CD4-positive, alpha-beta T cell (primary cell): ENCODE data around the gene S100A6. TPM values are rescaled to one million over a fixed set of nuclear protein-coding genes. Genes with fewer than 3 reads are reported as not detected.

Source experiments
- ATAC-seq: fragments of 200-7000 bp; cut with Tn5 transposase; one replicate; pipeline ENCODE4 v1.10.0; 2022; ENCODE audit warnings: mild to moderate bottlenecking; ENCODE audit not compliant: poor library complexity
- CTCF ChIA-PET: fragments of 350-600 bp; sonication (Branson Sonifier 250); formaldehyde crosslinking; loops from one replicate; lab custom pipeline; 2021; ENCODE audit warnings: antibody characterized with exemption, inconsistent platforms; lab: Charles Lee
- POLR2A ChIA-PET: fragments of 350-600 bp; sonication (Branson Sonifier 250); formaldehyde crosslinking; loops from one replicate; lab custom pipeline; 2021; ENCODE audit warnings: antibody characterized with exemption, inconsistent platforms; lab: Charles Lee
- DNase-seq, 14 experiments: peaks; one replicate each; pipeline ENCODE4 v3.0.0-alpha.2; 2013 to 2020; ENCODE audit warnings: mixed read lengths in 2 of 14
- H3K27ac ChIP-seq, 2 donors: one replicate each; pipeline versions ENCODE4 v1.5.1 to v1.7.0; 2013; ENCODE audit warnings: low read length in 2 of 2, low read depth in 1 of 2, mild to moderate bottlenecking in 1 of 2
- H3K27me3 ChIP-seq, 2 experiments: 1 replicate in 1 of 2; 2 replicates in 1 of 2; pipeline versions ENCODE4 v1.6.1 to v1.7.0; 2013; ENCODE audit warnings: low read length in 2 of 2, control low read depth in 1 of 2, mild to moderate bottlenecking in 1 of 2, moderate library complexity in 1 of 2; ENCODE audit not compliant: insufficient read depth in 2 of 2, control insufficient read depth in 1 of 2
- H3K36me3 ChIP-seq: one replicate; pipeline ENCODE4 v1.6.1; 2013; ENCODE audit warnings: low read length, control low read depth; ENCODE audit not compliant: insufficient read depth
- H3K4me1 ChIP-seq: one replicate; pipeline ENCODE4 v1.6.1; 2013; ENCODE audit warnings: low read length, control low read depth; ENCODE audit not compliant: insufficient read depth
- H3K4me3 ChIP-seq: one replicate; pipeline ENCODE4 v1.5.1; 2013; ENCODE audit warnings: mild to moderate bottlenecking, low read length, moderate library complexity
- H3K9me3 ChIP-seq, 2 experiments: 1 replicate in 1 of 2; 2 replicates in 1 of 2; pipeline versions ENCODE4 v1.6.1 to v1.7.0; 2013; ENCODE audit warnings: low read length in 2 of 2, mild to moderate bottlenecking in 2 of 2, control low read depth in 1 of 2, moderate library complexity in 1 of 2; ENCODE audit not compliant: control insufficient read depth in 1 of 2, insufficient read depth in 1 of 2
- H3K27ac Mint-ChIP-seq: one replicate; pipeline ENCODE4 v1.8.0; 2020; ENCODE audit warnings: mixed read lengths
- H3K27me3 Mint-ChIP-seq: one replicate; pipeline ENCODE4 v1.8.0; 2021; ENCODE audit warnings: mixed read lengths
- H3K36me3 Mint-ChIP-seq: one replicate; pipeline ENCODE4 v1.8.0; 2021; ENCODE audit warnings: low read depth, mixed read lengths
- H3K4me1 Mint-ChIP-seq: one replicate; pipeline ENCODE4 v1.8.0; 2021; ENCODE audit warnings: low read depth, mixed read lengths
- H3K4me3 Mint-ChIP-seq: one replicate; pipeline ENCODE4 v1.8.0; 2020; ENCODE audit warnings: mild to moderate bottlenecking, mixed read lengths
- H3K9me3 Mint-ChIP-seq: one replicate; pipeline ENCODE4 v1.8.0; 2020; ENCODE audit warnings: mixed read lengths
- intact Hi-C, 2 experiments: fragments of 100-400 bp; cut with DNase I in 1 of 2; cut with micrococcal nuclease in 1 of 2; formaldehyde crosslinking; loops; one replicate each; pipeline versions ENCODE4 v1.15.1 to v1.9.0; 2023 to 2025; cut with DNase I, micrococcal nuclease
- total RNA-seq, 174 experiments: library from RNA in 2 of 174; stranded (reverse) in 2 of 174; gene quantifications; one replicate each; pipeline ENCODE4 v1.2.3 and lab custom pipeline; 2021 to 2026
- TF ChIP-seq, protein P1 (sequence below): fragments of 200-600 bp; IDR thresholded peaks from one replicate; pipeline ENCODE4 v1.8.0; 2022; ENCODE audit warnings: antibody characterized with exemption, mild to moderate bottlenecking

The S100A6 gene
- total RNA-seq, 2 experiments from 2014 or later: 172 to 175 TPM

DNA sequence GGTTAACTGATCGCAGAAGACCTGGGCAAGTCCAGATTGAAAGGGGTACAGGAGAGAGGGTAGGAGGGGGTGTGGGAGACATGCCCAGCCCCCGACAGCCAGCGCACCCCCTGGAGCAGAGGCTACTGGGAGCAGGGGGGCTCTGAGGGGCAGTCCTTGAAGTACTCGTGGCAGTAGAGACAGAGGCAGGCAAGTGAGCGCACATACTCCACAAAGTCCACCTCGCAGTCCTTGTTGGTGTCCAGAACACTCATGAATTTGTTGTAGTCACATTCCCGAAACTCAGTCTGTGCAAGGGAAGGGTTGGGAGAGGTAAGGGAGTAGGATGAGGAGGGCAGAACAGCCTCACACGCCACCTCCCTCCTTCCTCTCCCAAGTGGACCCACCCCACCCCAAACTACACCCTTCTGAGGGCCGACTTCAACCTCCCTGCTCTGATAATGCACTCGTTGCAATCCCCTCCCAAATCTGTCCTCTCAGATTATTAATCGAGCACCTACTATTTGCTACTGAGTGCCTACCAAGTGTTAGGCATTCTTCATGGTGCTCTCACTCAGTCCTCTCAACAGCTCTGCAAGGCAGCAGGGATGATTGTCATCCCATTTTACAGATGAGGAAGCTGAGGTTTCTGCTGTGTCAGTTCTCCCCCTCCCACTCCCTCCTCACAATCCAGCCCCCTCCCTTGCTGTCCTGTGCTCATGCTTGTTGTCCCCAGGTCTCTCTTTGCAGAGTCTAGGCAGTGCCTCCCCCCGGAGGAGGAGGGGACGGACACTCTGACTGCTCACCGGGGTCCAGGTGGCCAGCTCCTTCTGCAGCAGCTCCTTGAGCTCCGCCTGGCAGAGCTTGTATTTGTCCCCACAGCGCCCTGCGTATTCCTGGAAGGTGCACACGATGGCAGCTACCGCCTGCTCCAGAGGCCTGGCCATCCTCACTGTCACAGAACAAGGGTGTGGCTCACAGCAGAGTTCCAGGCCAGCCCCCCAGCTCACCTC lies 12.1 kb upstream of the S100A6 start:
- no peak overlapping the region for H3K27ac ChIP-seq
- peaks cover 20% of the 10 kb centered on the region for H3K36me3 ChIP-seq
- Mint-ChIP-seq H3K4me3 (peak overlapping the region; percentile 62), H3K36me3 (peaks cover 28% of the 10 kb centered on the region), H3K9me3 (no peaks in the 10 kb centered on the region), H3K4me1 (peaks cover 47% of the 10 kb centered on the region), H3K27ac (peak overlapping the region; percentile 98), H3K27me3 (no peaks in the 10 kb centered on the region)
- DNase-seq (no peak), ATAC-seq (no peak)
- H3K9me3 ChIP-seq: no peaks in the 10 kb centered on the region
- H3K4me1 ChIP-seq: peaks cover 62% of the 10 kb centered on the region
- ChIA-PET CTCF (interaction anchor here (0.6 to 1.4 kb wide), 2 partner anchors 15 to 21 kb away, joined by 3 to 5 read pairs; no protein-coding TSS in a partner anchor), POLR2A (interaction anchor here (0.7 to 1.2 kb wide), 2 partner anchors 14 to 16 kb away, joined by 3 read pairs; no protein-coding TSS in a partner anchor)
- TF ChIP-seq, protein P1, sequence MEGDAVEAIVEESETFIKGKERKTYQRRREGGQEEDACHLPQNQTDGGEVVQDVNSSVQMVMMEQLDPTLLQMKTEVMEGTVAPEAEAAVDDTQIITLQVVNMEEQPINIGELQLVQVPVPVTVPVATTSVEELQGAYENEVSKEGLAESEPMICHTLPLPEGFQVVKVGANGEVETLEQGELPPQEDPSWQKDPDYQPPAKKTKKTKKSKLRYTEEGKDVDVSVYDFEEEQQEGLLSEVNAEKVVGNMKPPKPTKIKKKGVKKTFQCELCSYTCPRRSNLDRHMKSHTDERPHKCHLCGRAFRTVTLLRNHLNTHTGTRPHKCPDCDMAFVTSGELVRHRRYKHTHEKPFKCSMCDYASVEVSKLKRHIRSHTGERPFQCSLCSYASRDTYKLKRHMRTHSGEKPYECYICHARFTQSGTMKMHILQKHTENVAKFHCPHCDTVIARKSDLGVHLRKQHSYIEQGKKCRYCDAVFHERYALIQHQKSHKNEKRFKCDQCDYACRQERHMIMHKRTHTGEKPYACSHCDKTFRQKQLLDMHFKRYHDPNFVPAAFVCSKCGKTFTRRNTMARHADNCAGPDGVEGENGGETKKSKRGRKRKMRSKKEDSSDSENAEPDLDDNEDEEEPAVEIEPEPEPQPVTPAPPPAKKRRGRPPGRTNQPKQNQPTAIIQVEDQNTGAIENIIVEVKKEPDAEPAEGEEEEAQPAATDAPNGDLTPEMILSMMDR: no peak
- intact Hi-C loops: loop anchor here in 1 of 2 experiments (2.0 to 5.0 kb wide), 2 partner anchors 19 to 84 kb away; partner anchors contain the start of gene CHTOP
- no peak overlapping the region for H3K4me3 ChIP-seq
- H3K27me3 ChIP-seq: no peaks in the 10 kb centered on the region

DNA sequence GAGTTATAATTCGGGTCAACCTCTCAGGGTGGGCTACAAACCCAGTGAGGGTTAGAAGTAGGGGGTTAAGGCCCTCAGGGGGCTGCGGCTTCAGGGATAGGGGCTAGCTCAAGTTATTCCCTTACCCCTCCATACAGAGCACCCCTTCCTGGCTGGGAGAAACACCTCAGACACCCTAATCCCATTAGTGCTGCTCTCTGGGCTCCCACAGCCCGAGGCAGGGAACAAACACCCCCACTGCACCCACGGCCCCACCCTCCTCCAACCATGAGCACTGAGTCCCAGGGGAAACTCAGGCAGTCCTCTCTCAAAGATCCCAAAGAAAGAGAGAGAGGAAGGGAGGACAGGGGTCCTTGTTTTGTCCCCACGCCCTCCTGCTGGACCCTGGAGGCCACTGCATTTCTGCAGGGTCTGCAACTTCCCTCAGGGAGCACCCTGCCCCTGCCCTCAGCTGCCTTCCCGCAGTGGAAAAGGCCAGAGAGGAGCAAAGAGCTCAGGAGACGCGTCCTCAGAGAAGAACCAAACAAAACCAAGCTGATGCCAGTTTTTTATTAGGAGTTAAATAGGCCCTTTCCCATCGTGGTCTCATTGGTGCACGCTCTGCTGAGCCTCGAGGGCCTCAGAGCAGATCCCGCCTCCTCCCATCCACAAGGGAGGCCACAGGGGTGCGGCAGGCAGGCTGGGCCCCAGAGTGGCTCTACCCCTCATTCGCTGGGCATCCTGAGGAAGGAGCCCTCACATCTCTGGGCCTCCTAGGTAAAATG lies 11.2 kb upstream of the S100A6 start:
- H3K27me3 ChIP-seq: no peaks in the 10 kb centered on the region
- H3K36me3 ChIP-seq: peaks cover 26% of the 10 kb centered on the region
- Mint-ChIP-seq H3K27me3 (no peaks in the 10 kb centered on the region), H3K9me3 (no peaks in the 10 kb centered on the region), H3K36me3 (peaks cover 34% of the 10 kb centered on the region), H3K4me3 (peak overlapping the region; percentile 88), H3K4me1 (peaks cover 56% of the 10 kb centered on the region), H3K27ac (peak overlapping the region; percentile 98)
- no peak for DNase-seq
- H3K4me3 ChIP-seq: no peak overlapping the region
- CTCF ChIA-PET: interaction anchor here (1.4 to 6.4 kb wide), 2 partner anchors 13 to 22 kb away, joined by 3 to 55 read pairs; partner anchors contain the start of gene S100A6
- TF ChIP-seq, protein P1: no peak
- no peaks in the 10 kb centered on the region for H3K9me3 ChIP-seq
- POLR2A ChIA-PET: interaction anchor here (2.4 to 4.4 kb wide), 3 partner anchors 13 to 87 kb away, joined by 14 to 246 read pairs (median 40); partner anchors contain the start of genes CHTOP and S100A6
- peaks cover 71% of the 10 kb centered on the region for H3K4me1 ChIP-seq
- intact Hi-C loops: loop anchor here in 1 of 2 experiments (2.0 to 5.0 kb wide), 2 partner anchors 20 to 85 kb away; partner anchors contain the start of gene CHTOP
- peak overlapping the region; percentile 83 to 85 for H3K27ac ChIP-seq
- no peak for ATAC-seq

DNA sequence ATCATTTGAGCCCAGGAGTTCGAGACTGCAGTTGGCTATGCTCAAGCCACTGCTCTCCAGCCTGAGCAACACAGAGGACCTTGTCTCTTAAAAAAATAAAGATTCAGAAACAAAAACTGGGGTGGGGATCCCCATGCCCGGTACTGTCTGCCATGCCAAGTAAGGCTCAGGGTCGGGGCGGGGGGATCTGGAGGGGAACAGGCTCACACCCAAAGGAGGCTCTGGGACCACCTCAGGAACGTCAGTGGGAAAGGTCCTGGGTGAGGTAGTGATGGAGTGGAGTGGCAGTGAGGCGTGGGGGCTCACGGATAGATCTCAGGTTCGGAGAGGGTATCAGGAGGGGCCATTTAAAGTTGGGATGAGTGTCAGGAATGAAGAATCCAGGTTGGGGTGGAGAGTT lies 10.6 kb upstream of the S100A6 start:
- H3K9me3 Mint-ChIP-seq: no peaks in the 10 kb centered on the region
- intact Hi-C loops: loop anchor here in 1 of 2 experiments (2.0 to 5.0 kb wide), 2 partner anchors 20 to 86 kb away; partner anchors contain the start of gene CHTOP
- DNase-seq: no peak
- peaks cover 62% of the 10 kb centered on the region for H3K4me1 Mint-ChIP-seq
- no peak for ATAC-seq
- POLR2A ChIA-PET: interaction anchor here (1.3 to 4.4 kb wide), 4 partner anchors 12 to 237 kb away, joined by 3 to 246 read pairs (median 27); partner anchors contain the start of genes CHTOP and S100A6
- Histone ChIP-seq H3K27ac (peak overlapping the region; percentile 83 to 85), H3K4me1 (peaks cover 77% of the 10 kb centered on the region), H3K4me3 (peak overlapping the region; percentile 82), H3K36me3 (peaks cover 26% of the 10 kb centered on the region), H3K9me3 (no peaks in the 10 kb centered on the region), H3K27me3 (no peaks in the 10 kb centered on the region)
- peak overlapping the region; percentile 88 for H3K4me3 Mint-ChIP-seq
- H3K27ac Mint-ChIP-seq: peak overlapping the region; percentile 98
- CTCF ChIA-PET: interaction anchor here (0.6 to 6.4 kb wide), 3 partner anchors 13 to 36 kb away, joined by 4 to 55 read pairs (median 7); partner anchors contain the start of gene S100A6
- H3K36me3 Mint-ChIP-seq: peaks cover 38% of the 10 kb centered on the region
- H3K27me3 Mint-ChIP-seq: no peaks in the 10 kb centered on the region
- TF ChIP-seq, protein P1: no peak
